HL-60 (cell line): ENCODE measurements around the gene TMEM14C.

ENCODE experiments used
- DNase-seq, 2 experiments: peaks; one replicate each; pipeline ENCODE4 v3.0.0-alpha.2; 2010 to 2020; ENCODE audit warnings: low read depth in 1 of 2, low spot score in 1 of 2
- H3K27ac ChIP-seq: fragments of 250-450 bp; sonication (Bioruptor Pico); replicated peaks from 2 replicates; pipeline ENCODE4 v1.5.1; 2020; ENCODE audit warnings: mild to moderate bottlenecking, moderate library complexity
- H3K27me3 ChIP-seq: fragments of 250-450 bp; sonication (Bioruptor Pico); 2 replicates; pipeline ENCODE4 v1.5.1; 2021; ENCODE audit warnings: mild to moderate bottlenecking, moderate library complexity; ENCODE audit not compliant: insufficient read depth, poor library complexity, severe bottlenecking
- H3K4me3 ChIP-seq: replicated peaks from 2 replicates; pipeline ENCODE4 v1.5.1; 2011; ENCODE audit warnings: mild to moderate bottlenecking, control low read depth, low read length; ENCODE audit not compliant: insufficient read depth
- CTCF ChIP-seq: IDR thresholded peaks from one replicate; pipeline ENCODE4 v1.5.1; 2011; ENCODE audit warnings: low read length, control low read depth, inconsistent platforms; ENCODE audit not compliant: insufficient read depth
- GABPA ChIP-seq: IDR thresholded peaks from 2 replicates; pipeline ENCODE4 v1.6.1; 2012; ENCODE audit warnings: low read depth
- POLR2AphosphoS5 ChIP-seq: IDR thresholded peaks from 2 replicates; pipeline ENCODE4 v1.6.1; 2012; ENCODE audit warnings: low read depth
- REST ChIP-seq: IDR thresholded peaks from 2 replicates; pipeline ENCODE4 v1.6.1; 2012; ENCODE audit warnings: low read depth; ENCODE audit not compliant: insufficient replicate concordance
- SPI1 ChIP-seq: IDR thresholded peaks from 2 replicates; pipeline ENCODE4 v1.6.1; 2012; ENCODE audit warnings: low read depth, mild to moderate bottlenecking, borderline replicate concordance

The TMEM14C gene

GRCh38 chr6:10721850-10722569 lies 860 bp upstream of the TMEM14C start:
- no peak for DNase-seq
- Histone ChIP-seq H3K27me3 (no peaks in the 10 kb centered on the region), H3K27ac (peak overlapping the region; percentile 79), H3K4me3 (peak overlapping the region; percentile 46)
- TF ChIP-seq POLR2AphosphoS5: no peak
- TF ChIP-seq CTCF: no peak
- TF ChIP-seq REST: no peak
- no peak for TF ChIP-seq GABPA
- no peak for TF ChIP-seq SPI1

- DNase-seq: no peak
- no peaks in the 10 kb centered on the region for H3K27me3 ChIP-seq
- H3K27ac ChIP-seq: peak overlapping the region; percentile 79
- TF ChIP-seq SPI1 (no peak), GABPA (no peak), REST (no peak), POLR2AphosphoS5 (no peak), CTCF (no peak)
- H3K4me3 ChIP-seq: peak overlapping the region; percentile 46
Measured at GRCh38 chr6:10722570-10722819, 375 bp upstream of the TMEM14C start.

- no peak for TF ChIP-seq GABPA
- no peak for TF ChIP-seq REST
- no peak for TF ChIP-seq SPI1
- TF ChIP-seq POLR2AphosphoS5: no peak
- TF ChIP-seq CTCF: no peak
- DNase-seq: no peak
- Histone ChIP-seq H3K27ac (peak overlapping the region; percentile 79), H3K27me3 (no peaks in the 10 kb centered on the region), H3K4me3 (peak overlapping the region; percentile 46)
Measured at GRCh38 chr6:10723567-10723881, 654 bp downstream of the TMEM14C start.
